Skin of body (tissue), 2 donors: ENCODE measurements around the gene PTGR3. TPM values are rescaled to one million over a fixed set of nuclear protein-coding genes. Genes with fewer than 3 reads are reported as not detected.

Experiments used
- DNase-seq: peaks from one replicate; lab custom pipeline; 2025; lab: John Stamatoyannopoulos, UW
- total RNA-seq: library from RNA; depleted of rRNA; stranded (reverse); fragments of >200 nt; gene quantifications from one replicate; pipeline ENCODE4 v1.2.3, GENCODE V29; 2014

The PTGR3 gene
- total RNA-seq, 1 donor from 2014 or later: 11.8 TPM

- no peak for DNase-seq
Measured at GRCh38 chr18:75235896-75236295, 27.0 kb upstream of the PTGR3 start.

DNA sequence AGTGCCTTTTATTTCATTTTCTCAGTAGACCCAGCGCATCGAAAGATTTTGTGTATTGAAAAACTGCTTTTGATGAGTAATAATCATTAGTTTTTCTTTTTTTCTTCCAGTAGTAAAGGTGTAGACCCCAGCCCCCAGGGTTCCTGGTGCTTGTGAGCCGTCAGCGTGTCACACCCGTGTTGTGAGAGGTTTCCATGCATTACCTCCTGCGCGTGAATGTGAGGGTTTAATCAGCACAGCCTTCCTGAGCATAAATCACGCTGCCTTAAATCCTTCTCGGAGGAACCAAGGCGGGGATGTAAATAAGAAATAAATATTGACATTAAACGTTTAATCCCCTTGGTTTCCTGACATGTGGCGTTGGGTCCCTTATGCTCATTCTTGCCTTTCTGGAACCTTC is 26.0 kb upstream of the PTGR3 start:
- no peak for DNase-seq

- DNase-seq: no peak
Measured at GRCh38 chr18:75231053-75231406, 22.1 kb upstream of the PTGR3 start.

DNA sequence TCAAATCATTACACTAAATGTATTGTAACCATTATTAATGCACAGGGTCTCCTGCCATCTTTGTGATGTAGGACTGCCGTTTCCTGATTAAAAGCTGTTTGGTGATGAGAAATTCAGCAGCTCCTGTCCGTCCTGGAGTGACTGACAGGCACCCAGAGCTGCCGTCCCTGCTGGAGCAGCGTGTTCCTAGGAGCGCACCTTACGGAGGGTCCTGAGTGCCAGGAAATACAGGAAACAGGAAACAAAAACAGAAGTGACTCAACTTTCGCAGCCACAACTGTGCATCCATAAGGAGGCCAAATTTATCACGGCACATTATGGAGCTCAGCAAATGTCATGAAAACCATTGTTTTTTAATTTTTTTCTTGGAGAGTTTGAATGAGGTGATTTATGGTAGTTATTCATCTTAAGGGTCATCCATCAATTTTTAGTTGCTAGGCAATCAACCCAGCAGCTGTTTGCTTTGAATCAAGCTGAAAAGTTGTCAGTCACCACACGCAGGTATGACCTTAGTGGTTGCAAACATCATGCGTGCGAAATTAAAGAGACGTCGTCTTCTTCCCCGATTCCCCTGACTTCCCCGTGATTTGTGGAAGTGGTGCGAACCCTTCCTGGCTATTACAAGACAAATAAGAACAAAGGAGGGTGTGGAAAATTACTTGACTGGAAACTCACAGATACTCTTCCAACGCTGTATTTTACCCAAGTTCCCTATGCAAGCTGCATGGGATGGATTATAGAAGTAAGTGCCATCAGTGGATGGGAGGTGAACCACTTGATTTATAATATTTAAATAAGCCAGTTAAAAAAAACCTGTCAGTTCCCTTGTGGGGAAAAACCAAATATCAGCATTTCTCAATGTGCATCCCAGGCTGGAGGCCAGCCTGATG is 21.5 kb upstream of the PTGR3 start:
- DNase-seq: no peak

DNA sequence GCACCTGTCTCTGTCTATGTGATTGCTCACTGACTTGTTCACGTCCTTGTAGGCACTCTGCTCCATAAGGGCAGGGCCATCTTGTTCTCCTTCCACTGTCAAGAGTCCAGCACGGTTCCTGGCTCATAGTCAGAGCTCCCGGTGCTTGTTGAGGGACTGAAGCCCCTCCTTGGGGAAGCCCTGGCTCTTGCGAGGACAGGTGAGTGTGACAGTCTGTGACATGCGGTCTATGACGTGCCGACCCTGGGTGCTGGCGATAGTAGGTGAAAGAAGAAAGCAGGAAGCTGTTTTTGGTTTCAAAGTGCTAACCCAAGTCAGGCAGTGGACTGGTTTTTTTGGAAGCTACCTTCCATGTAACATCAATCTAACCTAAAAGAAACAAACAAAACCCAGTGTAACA is 20.5 kb upstream of the PTGR3 start:
- no peak for DNase-seq

DNA sequence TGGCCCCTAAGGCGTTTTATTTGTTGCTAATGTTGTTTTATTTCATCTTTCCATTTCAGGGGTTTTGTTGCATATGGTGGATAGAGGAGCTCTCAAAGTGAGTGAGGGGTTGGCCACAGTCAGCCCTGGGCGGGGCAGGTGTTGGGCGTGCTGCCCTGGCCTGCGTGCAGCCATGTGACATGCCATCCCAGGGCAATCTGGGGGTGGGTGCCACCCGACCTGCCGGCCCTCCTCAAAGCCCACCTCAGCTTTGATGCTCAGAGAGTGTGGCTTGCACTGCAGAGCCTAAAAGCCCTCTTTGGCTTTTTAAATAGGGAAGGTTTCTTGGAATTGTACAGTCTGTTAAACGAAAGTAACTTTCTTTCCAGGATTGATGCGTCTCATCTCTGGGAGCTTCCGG is 20.0 kb upstream of the PTGR3 start:
- no peak for DNase-seq

- peak; percentile 33 for DNase-seq
Measured at GRCh38 chr18:75227535-75228296, 18.8 kb upstream of the PTGR3 start.

DNA sequence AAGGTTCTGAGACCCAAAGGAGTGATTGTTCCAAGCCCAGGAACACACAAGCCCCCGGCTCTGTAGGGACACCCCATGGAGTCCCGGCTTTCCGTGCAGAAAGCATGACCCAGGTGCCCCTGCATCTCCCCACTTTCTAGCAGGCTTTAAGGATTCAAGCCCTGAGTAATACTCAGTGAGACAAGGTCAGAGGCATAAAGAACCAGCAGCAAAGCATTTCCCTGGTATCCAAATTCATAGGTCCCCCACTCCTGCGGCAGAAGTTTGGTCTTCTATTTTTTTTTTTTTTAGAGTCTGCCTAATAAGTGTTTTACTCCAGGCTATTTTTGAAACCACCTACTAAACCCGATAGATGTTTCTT is 18.0 kb upstream of the PTGR3 start:
- DNase-seq: no peak

- DNase-seq: no peak
Measured at GRCh38 chr18:75226286-75226955, 17.5 kb upstream of the PTGR3 start.

DNA sequence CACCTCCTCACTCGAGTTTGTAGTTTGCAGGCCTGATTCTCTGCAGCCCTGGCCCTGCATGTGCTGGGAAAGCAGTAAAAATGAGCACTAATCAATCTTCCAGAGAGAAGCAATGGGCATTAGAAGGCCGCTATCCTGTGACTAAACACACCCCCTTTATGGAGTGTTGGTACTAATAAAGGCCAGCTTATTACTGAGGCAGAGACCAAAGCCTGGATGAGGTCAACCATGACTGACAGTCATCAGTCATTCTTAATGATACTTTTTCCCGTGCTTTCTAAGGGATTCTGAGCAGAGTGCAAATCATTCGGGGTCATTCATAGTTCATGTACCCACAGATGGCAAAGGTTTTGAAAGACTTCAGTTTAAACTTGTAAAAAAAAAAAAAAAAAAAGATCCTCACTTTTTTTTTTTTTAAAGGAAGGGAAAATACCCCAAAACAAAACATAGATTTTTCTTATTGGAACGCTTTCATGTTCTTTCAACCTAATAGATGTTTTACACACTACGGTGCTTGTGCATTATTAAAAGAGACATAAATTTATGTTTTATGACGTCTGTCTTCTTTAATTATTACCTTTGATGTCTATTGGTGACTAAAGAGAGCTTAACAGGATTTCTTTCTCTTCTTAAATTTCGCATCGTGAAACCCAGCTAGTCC is 14.9 kb upstream of the PTGR3 start:
- DNase-seq: no peak

DNA sequence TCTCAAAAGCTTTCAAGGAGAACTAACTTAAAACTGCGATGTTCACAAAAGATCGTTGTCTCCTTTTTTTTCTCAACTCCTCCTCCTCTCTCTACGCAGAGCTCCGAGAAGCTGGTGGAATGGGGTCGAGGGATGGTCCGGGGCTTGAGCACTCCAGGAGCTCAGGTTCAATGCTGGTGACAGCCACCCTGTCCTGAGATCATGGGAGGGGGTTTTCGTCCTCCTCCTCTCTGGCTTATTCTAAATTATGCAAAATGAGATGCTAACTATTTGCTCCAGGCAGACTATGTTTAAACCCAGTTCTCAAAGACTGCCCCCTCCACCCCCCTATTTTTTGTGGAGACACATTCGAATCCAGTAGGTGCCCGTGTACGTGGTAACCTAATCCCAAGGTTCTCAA is 13.5 kb upstream of the PTGR3 start:
- no peak for DNase-seq

GRCh38 chr18:75221897-75222296 is 13.0 kb upstream of the PTGR3 start:
- DNase-seq: no peak

DNA sequence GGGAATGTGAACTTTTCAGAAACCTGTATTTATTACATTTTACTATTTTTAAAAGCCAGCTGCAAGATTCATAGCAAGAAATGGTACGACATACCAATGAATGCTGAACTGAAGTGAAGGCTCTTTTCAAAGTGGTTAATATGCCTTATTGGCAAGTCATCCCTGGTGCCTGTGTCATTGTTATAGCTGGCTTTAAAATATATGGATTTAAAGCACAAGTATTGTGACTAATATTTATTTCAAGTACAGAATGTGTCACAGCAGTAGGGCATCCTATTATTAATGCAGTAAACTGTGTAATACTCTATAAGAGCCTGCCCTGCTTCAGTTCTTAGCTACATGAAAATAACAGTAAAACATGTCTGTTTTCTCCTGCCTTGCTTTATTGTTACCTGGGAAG is 12.5 kb upstream of the PTGR3 start:
- DNase-seq: no peak

DNA sequence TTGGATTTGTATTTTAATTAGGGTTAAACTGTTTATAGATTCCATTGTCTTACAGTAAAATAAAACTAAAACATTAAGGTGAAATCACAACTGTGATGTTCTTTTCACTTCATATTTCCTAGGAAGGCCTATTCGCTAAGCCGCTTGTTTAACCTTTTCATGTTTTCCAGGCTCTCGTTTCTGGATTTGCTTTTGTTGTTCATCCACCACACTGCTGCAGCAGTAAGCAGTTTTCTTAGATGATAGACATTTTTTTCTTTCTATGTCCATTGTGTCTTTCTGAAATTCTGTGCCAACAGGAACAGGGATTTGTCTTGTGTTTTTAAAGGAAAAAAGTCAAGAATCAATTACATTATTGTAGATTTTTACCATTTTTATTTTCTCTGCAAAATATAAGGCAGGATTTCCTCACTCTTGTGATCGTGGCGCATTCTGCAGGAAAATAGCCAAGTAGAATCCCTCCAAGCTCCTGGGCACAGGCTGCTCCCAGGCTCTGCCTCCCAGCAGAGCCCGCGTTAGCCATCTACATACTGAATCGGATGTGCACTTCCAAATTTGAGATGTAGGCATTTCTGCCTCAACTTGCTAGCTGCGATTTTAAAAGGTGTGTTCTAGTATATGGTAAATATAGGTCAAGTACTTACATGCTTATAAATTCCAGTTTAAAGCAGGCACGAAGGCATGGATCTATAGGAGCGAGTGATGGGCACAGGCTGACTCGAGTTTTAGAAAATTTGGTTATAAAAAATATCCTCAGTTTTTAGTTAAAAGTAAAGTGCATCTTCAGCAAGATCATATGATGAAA is 11.8 kb upstream of the PTGR3 start:
- DNase-seq: no peak

DNA sequence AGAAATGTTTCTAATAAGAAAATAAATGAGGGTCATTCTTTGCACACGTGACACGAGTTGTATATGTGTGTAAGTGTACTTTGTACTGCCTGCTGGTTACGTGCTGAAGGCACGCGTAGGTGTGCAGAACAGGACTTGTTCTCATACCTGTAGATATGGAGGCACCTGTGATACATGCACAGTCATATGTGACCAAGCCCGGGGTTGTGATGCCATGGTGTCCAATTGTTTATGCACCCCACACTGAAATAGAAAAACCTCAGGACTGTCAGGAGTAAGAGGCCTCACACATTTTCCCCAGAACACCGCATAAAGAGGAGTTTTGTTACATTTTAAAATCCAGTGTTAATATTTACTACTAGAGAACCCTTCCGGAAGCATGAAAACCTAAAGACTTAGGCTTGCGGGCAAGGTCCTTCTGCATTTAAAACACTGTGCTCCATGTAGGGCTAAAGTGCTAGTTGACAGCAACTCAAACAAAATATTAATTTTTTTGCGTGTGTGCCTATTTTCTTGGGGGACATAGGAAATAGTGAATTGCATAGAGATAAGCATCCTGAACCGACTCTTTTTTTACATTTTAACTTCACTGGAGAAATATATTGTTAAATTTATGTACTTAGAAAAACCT is 10.9 kb upstream of the PTGR3 start:
- DNase-seq: no peak

DNA sequence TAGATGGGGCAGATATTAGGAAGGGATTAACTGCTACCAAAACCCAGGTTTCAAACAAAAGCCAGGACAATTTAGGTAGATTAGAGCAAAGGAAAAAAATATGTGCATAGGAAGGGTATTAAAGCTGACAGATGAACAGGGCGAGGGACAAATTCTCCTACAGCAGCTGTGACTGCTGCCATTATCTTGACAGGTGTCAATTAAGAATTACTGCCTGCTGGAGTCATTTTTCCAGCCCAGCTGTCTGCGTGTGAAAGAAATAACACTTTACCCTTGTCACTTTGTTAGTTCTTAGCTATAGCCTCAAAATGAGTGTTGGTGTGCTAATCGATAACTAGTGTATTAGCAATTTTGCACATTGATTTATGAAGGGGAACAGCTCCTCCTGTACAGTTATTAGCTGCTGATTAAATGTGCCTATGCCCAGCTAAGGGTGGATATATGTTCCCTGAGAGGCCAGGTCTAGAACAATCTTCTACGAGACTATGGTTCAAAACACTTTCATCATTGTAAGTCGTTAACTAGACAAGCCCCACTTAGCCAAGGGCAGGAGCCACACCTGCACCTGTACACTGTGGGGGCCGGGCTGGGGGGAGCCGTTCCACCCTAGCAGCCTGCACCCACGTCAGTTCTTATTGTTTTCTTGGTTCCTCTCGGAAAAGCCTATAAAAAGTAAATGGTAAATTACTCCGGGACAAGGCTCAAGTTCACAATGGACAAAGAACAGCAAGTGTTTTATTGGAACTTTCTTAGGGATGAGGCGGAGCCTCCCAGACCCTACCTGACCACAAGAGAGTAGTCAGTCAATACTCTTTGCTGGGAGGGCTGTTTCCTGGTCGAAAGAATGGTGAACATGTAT is 9.4 kb upstream of the PTGR3 start:
- no peak for DNase-seq

DNA sequence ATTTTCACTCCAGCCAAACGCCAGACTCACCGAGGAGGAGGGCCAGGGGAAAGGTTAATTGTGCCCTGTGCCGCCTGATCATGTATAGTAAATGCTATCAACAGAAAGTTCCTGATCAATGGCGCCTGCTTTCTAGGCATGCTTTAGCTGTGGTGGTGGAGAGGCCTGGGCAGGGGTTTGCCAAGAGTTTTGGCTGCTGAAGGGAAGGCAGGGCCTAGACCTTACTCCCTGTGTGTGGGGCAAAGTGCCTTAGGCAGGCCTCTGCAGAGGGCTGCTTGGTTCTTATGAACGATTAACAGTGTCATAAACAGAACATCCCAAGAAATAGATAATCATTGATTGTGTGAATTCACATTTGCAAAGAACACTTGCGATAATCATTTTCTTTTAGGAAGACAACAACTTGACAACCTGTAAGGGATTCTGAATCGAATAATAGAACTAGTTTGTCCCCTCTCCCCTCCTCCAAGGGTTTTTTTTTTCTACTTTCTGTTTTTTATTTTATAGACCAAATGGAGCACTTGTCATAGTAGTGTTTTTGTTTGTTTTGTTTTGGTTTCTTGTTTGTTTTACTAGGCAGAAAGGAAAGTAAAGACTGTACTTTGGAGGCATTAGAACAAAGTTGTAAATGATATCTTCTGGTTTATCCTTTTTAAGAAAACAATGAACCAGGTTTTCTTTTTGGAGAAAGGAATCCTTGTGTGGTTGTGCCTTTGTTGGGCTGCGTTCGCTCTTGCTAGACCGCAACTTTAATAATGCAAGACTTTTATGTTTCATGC is 8.2 kb upstream of the PTGR3 start:
- DNase-seq: no peak

DNA sequence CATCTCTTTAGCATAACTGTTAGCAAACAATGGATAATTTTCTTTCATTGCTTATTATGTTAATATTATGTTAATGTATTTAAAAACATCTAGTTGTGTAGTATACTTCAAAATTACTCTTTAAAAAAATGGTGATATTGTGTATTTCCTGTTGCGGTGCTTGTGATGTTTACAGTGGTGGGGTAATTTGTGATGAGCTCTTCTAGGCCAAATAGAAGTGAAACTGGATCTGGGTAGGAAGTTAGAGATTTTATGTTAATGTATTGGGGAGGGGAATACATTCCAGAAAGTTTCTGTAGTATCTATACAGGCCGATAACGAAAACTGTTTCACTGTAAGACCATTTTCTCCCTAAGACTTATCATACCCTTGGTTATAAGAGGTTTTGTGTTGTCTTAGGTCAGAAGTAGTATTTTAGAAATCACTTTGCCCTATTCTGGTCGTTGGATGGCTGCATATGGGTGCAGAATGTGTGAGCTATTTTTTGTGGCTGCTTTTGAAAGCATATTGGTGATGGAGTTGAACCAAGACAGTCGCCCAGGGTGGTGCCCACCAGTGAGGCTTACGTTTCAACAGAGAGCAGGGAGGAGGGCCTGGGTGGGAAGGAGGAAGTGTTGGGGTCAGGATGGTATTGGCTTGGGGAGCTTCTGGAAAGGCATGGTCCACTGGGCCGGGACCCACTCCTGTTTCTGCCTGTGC is 7.4 kb upstream of the PTGR3 start:
- DNase-seq: no peak
